ENCODE results near the gene SH3YL1. TPM values are rescaled to one million over a fixed set of nuclear protein-coding genes. Genes with fewer than 3 reads are reported as not detected.
A peak's percentile ranks its signal among the peaks of the same experiment; 100 is the strongest.

SH3YL1 gene
- total RNA-seq, 1 donor from 2014 or later = 20.1 TPM

DNA sequence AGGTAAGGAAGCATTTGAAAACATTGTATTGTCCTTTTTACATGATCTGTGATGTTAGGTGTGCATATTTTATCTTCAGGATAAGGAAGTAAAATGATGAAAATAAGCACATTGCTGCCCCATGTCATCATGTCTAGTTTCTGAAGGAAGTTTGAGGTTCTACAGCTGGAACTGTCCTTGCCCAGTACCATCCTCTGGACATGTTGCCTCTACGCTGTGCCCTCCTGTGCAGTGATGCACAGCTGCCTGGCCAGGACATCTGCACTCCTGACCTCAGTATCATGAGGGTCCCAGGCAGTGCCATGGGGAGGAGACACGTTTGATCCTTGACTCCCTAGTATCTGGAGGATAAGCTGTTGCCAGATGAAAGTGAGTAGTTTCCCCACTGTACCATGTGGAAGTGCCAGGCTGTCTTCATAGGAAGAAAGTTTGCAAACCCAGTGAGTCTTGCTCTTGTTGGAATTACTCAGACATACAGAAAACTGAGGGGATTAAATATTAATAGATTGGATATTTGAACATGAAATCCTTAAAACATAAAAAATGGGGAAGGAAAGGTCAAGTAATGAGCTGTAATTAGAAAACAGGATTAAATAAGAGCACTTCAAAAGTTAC is 14.6 kb upstream of the SH3YL1 start:
- DNase-seq (ENCODE audit: low spot score) = no peak
- Mint-ChIP-seq H3K4me1 (ENCODE audit: low read depth) (no peaks in the 10 kb centered on the region), H3K27ac (no peak overlapping the region), H3K36me3 (ENCODE audit: low read depth) (peaks cover 44% of the 10 kb centered on the region), H3K4me3 (no peak overlapping the region), H3K27me3 (ENCODE audit: insufficient read depth) (no peaks in the 10 kb centered on the region), H3K9me3 (no peaks in the 10 kb centered on the region)
- intact Hi-C loops (cut with micrococcal nuclease) = no loop called here

DNA sequence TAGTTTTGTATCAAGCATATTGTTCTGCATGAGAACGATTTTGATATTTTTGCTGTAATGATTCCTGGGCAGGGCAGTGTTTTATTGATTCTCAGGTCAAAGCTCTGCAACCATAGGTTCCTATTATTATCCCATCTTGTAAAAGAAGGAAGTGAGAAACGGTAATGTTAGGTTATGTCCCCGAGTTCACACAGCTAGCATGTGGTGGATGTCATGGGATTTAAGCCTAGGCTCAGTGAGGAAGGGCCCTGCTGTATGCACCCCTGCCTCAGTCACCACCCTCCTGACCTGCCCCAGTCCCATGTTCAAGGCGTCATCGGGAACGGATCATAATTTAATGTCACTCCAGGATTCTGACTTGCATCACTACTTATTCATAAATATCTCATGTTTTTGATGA is 11.6 kb upstream of the SH3YL1 start:
- peaks cover 42% of the 10 kb centered on the region for H3K36me3 Mint-ChIP-seq (ENCODE audit: low read depth)
- intact Hi-C loops (cut with micrococcal nuclease) = no loop called here

DNA sequence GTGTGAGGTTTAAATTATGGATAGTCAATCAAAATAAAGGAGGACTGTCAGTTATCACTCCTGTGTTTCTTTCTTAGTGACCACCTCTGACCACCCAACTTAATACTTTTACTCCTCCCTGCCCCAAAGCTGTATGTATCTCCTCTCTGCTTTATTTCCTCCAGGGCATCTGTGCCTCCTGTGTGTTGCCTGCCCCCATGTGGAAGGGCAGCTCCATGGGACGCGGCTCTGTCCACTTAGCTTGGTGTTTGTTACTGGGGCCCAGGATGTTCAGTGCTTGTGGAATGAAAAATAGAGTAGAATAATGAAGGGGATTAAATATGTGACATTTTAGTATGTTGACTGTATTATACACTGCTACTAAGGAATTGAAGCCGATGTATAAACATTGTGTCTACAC is 10.7 kb upstream of the SH3YL1 start:
- Mint-ChIP-seq H3K9me3 (no peaks in the 10 kb centered on the region), H3K36me3 (ENCODE audit: low read depth) (peaks cover 38% of the 10 kb centered on the region), H3K4me1 (ENCODE audit: low read depth) (peaks cover 16% of the 10 kb centered on the region), H3K27me3 (ENCODE audit: insufficient read depth) (no peaks in the 10 kb centered on the region), H3K27ac (no peak overlapping the region), H3K4me3 (no peak overlapping the region)
- no peak for DNase-seq (ENCODE audit: low spot score)
- intact Hi-C loops (cut with micrococcal nuclease) = no loop called here

More for the DNA sequence above, 11.6 kb upstream of the SH3YL1 start:
- Mint-ChIP-seq H3K27me3 (ENCODE audit: insufficient read depth) (no peaks in the 10 kb centered on the region), H3K27ac (no peak overlapping the region), H3K9me3 (no peaks in the 10 kb centered on the region), H3K4me1 (ENCODE audit: low read depth) (peaks cover 10% of the 10 kb centered on the region), H3K4me3 (no peak overlapping the region)
- DNase-seq (ENCODE audit: low spot score) = no peak

- Mint-ChIP-seq H3K4me1 (ENCODE audit: low read depth) (peaks cover 24% of the 10 kb centered on the region), H3K36me3 (ENCODE audit: low read depth) (peaks cover 33% of the 10 kb centered on the region), H3K27me3 (ENCODE audit: insufficient read depth) (no peaks in the 10 kb centered on the region), H3K4me3 (no peak overlapping the region), H3K9me3 (no peaks in the 10 kb centered on the region), H3K27ac (no peak overlapping the region)
- DNase-seq (ENCODE audit: low spot score) = no peak
- intact Hi-C loops (cut with micrococcal nuclease) = no loop called here
Measured at GRCh38 chr2:273333-273732, 9.5 kb upstream of the SH3YL1 start.

DNA sequence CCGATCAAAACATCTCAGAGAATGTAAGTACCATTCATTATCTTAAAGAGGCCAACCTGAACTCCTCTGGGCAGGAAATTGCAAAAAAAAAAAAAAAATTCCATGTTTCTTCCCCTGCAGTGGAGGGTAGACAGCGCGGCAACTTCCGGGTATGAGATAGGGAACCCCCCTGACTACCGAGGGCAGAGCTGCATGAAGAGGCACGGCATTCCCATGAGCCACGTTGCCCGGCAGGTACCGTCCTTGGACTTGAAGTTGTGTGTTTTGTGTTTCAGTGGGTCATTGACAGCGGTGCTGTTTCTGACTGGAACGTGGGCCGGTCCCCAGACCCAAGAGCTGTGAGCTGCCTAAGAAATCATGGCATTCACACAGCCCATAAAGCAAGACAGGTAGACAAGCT is 8.1 kb upstream of the SH3YL1 start:
- Mint-ChIP-seq H3K4me3 (no peak overlapping the region), H3K36me3 (ENCODE audit: low read depth) (peaks cover 31% of the 10 kb centered on the region), H3K4me1 (ENCODE audit: low read depth) (peaks cover 37% of the 10 kb centered on the region), H3K27ac (no peak overlapping the region), H3K9me3 (no peaks in the 10 kb centered on the region), H3K27me3 (ENCODE audit: insufficient read depth) (no peaks in the 10 kb centered on the region)
- intact Hi-C loops (cut with micrococcal nuclease) = no loop called here
- DNase-seq (ENCODE audit: low spot score) = no peak

DNA sequence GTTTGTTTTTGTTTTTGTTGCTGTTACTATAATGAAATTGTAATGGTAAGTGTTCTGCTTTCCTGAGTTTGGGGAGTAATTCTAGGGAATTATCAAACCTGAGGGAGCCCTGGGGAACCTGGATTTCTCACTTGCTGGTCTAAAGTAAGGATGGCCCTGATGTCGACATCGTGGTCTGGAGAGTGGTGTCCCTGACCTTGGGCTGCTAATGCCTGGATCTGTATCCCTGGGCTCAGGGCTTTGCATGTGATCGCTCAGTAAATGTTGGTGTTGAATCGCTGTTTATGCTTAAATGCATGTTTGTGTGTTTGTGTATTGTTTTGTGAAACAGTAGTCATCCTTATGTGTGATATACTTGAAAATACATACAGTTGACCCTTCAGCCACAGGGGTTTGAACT is 7.0 kb upstream of the SH3YL1 start:
- intact Hi-C loops (cut with micrococcal nuclease) = no loop called here
- peaks cover 25% of the 10 kb centered on the region for H3K36me3 Mint-ChIP-seq (ENCODE audit: low read depth)
- no peak for DNase-seq (ENCODE audit: low spot score)
- H3K27me3 Mint-ChIP-seq (ENCODE audit: insufficient read depth) = no peaks in the 10 kb centered on the region
- H3K9me3 Mint-ChIP-seq = no peaks in the 10 kb centered on the region
- no peak overlapping the region for H3K4me3 Mint-ChIP-seq
- peaks cover 47% of the 10 kb centered on the region for H3K4me1 Mint-ChIP-seq (ENCODE audit: low read depth)
- H3K27ac Mint-ChIP-seq = no peak overlapping the region

GRCh38 chr2:269356-270030 is 5.7 kb upstream of the SH3YL1 start:
- Mint-ChIP-seq H3K9me3 (no peaks in the 10 kb centered on the region), H3K27me3 (ENCODE audit: insufficient read depth) (no peaks in the 10 kb centered on the region), H3K4me3 (no peak overlapping the region), H3K4me1 (ENCODE audit: low read depth) (peaks cover 59% of the 10 kb centered on the region), H3K36me3 (ENCODE audit: low read depth) (peaks cover 20% of the 10 kb centered on the region), H3K27ac (no peak overlapping the region)
- no peak for DNase-seq (ENCODE audit: low spot score)
- intact Hi-C loops (cut with micrococcal nuclease) = loop anchor here (5.0 kb wide), 1 partner anchor 163 kb away; no protein-coding TSS in a partner anchor

- H3K4me1 Mint-ChIP-seq (ENCODE audit: low read depth) = peaks cover 59% of the 10 kb centered on the region
- intact Hi-C loops (cut with micrococcal nuclease) = loop anchor here (5.0 kb wide), 1 partner anchor 164 kb away; no protein-coding TSS in a partner anchor
- H3K27me3 Mint-ChIP-seq (ENCODE audit: insufficient read depth) = no peaks in the 10 kb centered on the region
- H3K36me3 Mint-ChIP-seq (ENCODE audit: low read depth) = peaks cover 19% of the 10 kb centered on the region
- no peaks in the 10 kb centered on the region for H3K9me3 Mint-ChIP-seq
- no peak overlapping the region for H3K4me3 Mint-ChIP-seq
- no peak for DNase-seq (ENCODE audit: low spot score)
- no peak overlapping the region for H3K27ac Mint-ChIP-seq
Measured at GRCh38 chr2:268323-268722, 4.5 kb upstream of the SH3YL1 start.

DNA sequence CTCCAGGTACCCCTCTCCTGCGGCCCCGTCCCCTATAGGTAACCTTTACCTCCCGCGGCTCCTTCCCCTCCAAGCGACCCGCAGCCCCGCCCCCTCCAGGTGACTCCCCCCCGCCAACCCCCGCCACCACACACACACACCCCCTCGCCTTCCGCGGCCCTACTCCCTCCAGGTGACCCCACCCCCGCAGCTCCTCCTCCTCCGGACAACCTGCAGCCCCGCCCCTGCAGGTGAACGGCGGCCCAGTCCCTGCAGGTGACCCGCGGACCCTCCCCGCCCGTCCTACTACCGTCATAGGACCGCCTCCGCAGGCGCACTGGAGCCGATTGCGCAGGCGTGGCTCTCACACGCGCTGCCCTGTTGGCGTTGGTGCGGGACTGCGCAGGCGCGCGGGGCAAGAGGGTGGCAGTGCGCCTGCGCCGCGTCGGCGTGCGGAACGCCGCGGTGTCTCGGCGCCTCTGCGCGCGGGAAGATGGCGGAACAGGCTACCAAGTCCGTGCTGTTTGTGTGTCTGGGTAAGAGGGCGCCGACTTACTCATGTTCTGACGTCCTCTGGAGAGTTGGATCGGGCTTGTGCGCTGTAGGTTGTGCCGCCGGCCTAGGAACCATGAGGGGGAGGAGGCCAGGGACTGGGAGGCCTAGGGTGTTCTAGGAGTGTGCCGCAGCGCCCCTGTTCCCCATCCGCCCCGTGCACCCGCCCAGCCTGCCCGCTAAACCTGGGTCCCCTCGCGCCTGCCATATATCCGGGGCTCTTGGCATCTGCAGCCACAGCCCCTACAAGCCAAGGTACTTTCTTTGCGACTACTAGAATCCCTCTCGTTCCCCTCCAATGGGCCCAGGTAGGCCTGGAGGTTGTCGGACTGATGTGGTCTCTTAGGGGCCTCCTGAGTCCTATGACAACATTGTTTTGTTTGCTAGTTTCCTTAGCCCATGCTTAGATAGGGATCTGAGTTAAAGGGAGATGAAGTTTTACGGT is 949 bp upstream of the SH3YL1 start, which contains the start of gene ACP1:
ACP1 (plus strand) TSS at position 455 of the 976 bp plus-strand sequence; CDS start at position 473, 18 bp downstream.
- peaks cover 16% of the 10 kb centered on the region for H3K36me3 Mint-ChIP-seq (ENCODE audit: low read depth)
- DNase-seq (ENCODE audit: low spot score) = peak; percentile 94
- H3K9me3 Mint-ChIP-seq = no peaks in the 10 kb centered on the region
- peaks cover 46% of the 10 kb centered on the region for H3K4me1 Mint-ChIP-seq (ENCODE audit: low read depth)
- intact Hi-C loops (cut with micrococcal nuclease) = loop anchor here (1.0 to 5.0 kb wide), 5 partner anchors 18 to 413 kb away; partner anchors contain the start of gene TMEM18
- peak within 1 kb of the TSS; percentile 94 for H3K4me3 Mint-ChIP-seq
- peak within 1 kb of the TSS; percentile 94 for H3K27ac Mint-ChIP-seq
- H3K27me3 Mint-ChIP-seq (ENCODE audit: insufficient read depth) = no peaks in the 10 kb centered on the region

DNA sequence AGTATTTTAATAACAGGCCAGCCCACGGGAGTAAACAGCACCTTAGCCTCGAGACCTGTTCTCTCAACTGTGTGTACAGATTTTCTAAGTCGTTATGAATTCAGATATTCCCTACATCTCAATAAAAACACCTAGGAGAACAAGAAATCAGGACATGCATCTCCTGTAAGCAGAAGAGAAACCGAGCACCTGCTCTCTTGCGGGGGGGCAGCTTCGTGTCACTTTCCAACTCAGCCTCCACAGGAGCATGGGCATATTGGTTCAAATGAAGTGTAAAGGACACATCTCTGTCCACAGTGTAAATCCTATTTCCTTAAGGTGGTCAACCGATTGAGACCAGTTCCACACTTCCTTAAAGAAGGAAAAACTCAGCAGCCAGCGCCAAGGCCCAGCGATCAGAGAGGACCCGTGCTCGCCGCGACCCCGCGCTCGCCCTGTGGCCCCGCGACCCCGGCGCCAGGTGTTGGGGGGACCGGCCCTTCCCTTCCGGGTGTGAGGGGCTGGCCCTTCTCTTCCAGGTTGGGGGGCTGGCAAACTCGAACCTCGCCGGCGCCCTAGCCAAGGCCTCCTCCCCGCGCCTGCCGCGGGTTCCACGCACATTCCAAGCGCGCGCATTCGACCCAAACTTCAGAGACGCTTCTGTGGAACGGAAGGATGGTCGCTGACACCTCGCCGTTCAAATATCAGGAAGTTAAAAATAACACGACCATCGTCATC is 652 bp downstream of the SH3YL1 start:
- Mint-ChIP-seq H3K4me1 (ENCODE audit: low read depth) (peaks cover 34% of the 10 kb centered on the region), H3K4me3 (peak overlapping the region; percentile 68), H3K27ac (peak overlapping the region; percentile 29), H3K27me3 (ENCODE audit: insufficient read depth) (no peaks in the 10 kb centered on the region), H3K36me3 (ENCODE audit: low read depth) (peaks cover 18% of the 10 kb centered on the region), H3K9me3 (peaks cover 10% of the 10 kb centered on the region)
- DNase-seq (ENCODE audit: low spot score) = no peak
- intact Hi-C loops (cut with micrococcal nuclease) = no loop called here

GRCh38 chr2:262117-262516 is 1.7 kb downstream of the SH3YL1 start:
- Mint-ChIP-seq H3K36me3 (ENCODE audit: low read depth) (peaks cover 11% of the 10 kb centered on the region), H3K27ac (no peak overlapping the region), H3K4me3 (peak overlapping the region; percentile 58), H3K27me3 (ENCODE audit: insufficient read depth) (no peaks in the 10 kb centered on the region), H3K4me1 (ENCODE audit: low read depth) (peaks cover 24% of the 10 kb centered on the region), H3K9me3 (peaks cover 14% of the 10 kb centered on the region)
- DNase-seq (ENCODE audit: low spot score) = no peak
- intact Hi-C loops (cut with micrococcal nuclease) = no loop called here

- Mint-ChIP-seq H3K4me3 (no peak overlapping the region), H3K9me3 (peaks cover 14% of the 10 kb centered on the region), H3K4me1 (ENCODE audit: low read depth) (peaks cover 10% of the 10 kb centered on the region), H3K27ac (no peak overlapping the region), H3K27me3 (ENCODE audit: insufficient read depth) (no peaks in the 10 kb centered on the region), H3K36me3 (ENCODE audit: low read depth) (peaks cover 7% of the 10 kb centered on the region)
- intact Hi-C loops (cut with micrococcal nuclease) = no loop called here
- no peak for DNase-seq (ENCODE audit: low spot score)
Measured at GRCh38 chr2:260507-261161, 3.2 kb downstream of the SH3YL1 start.
